Heart right ventricle (tissue), 16 donors: ENCODE results near the gene MTHFD1L. TPM values are rescaled to one million over a fixed set of nuclear protein-coding genes. Genes with fewer than 3 reads are reported as not detected.

Source experiments
- ATAC-seq, 8 donors: fragments of 200-7000 bp; cut with Tn5 transposase; one replicate each; pipeline ENCODE4 v1.9.1; 2020; ENCODE audit warnings: mild to moderate bottlenecking in 8 of 8, moderate library complexity in 8 of 8, moderate number of reproducible peaks in 1 of 8
- DNase-seq, 2 donors: peaks; one replicate each; pipeline ENCODE4 v3.0.0-alpha.2; 2020
- H3K27ac ChIP-seq, 10 donors: fragments of 200-600 bp; sonication (generic) in 2 of 10; one replicate each; pipeline versions ENCODE4 v1.5.0 to v1.8.0; 2020 to 2022; ENCODE audit warnings: mild to moderate bottlenecking in 3 of 10
- H3K27me3 ChIP-seq, 7 donors: fragments of 200-600 bp; one replicate each; pipeline ENCODE4 v1.8.0; 2021 to 2022; ENCODE audit warnings: mild to moderate bottlenecking in 2 of 7
- H3K36me3 ChIP-seq, 9 donors: fragments of 200-600 bp; sonication (generic) in 1 of 9; one replicate each; pipeline versions ENCODE4 v1.5.0 to v1.8.0; 2020 to 2022; ENCODE audit warnings: mild to moderate bottlenecking in 2 of 9
- H3K4me1 ChIP-seq, 9 donors: fragments of 200-600 bp; sonication (generic) in 1 of 9; one replicate each; pipeline versions ENCODE4 v1.5.0 to v1.8.0; 2020 to 2022; ENCODE audit warnings: mild to moderate bottlenecking in 4 of 9
- H3K4me3 ChIP-seq, 10 donors: fragments of 200-600 bp; sonication (generic) in 2 of 10; one replicate each; pipeline versions ENCODE4 v1.5.0 to v1.8.0; 2020 to 2022; ENCODE audit warnings: mild to moderate bottlenecking in 7 of 10, moderate library complexity in 2 of 10
- H3K9me3 ChIP-seq, 11 donors: fragments of 200-600 bp in 10 of 11; sonication (generic) in 2 of 11; one replicate each; pipeline versions ENCODE4 v1.5.0 to v1.8.0; 2013 to 2022; ENCODE audit warnings: mild to moderate bottlenecking in 2 of 11, control low read depth in 1 of 11, moderate library complexity in 1 of 11
- WGBS, 2 donors: extraction: QIAGEN DNeasy Blood & Tissue Kit; methylation state at CpG; one replicate each; pipeline ENCODE4 v1.1.7; 2013; ENCODE audit warnings: inconsistent platforms in 1 of 2; 5-methylcytosine and 5-hydroxymethylcytosine counted together
- intact Hi-C, 10 donors: fragments of 100-400 bp; cut with DNase I; formaldehyde crosslinking; loops; one replicate each; pipeline versions ENCODE4 v1.11.1 to v1.14.2; 2022
- polyA plus RNA-seq, 2 donors: library from polyadenylated mRNA; stranded (reverse); fragments of 200-250 nt; gene quantifications; one replicate each; pipeline ENCODE4 v1.2.3, GENCODE V29; 2013
- total RNA-seq, 10 donors: library from RNA; stranded (reverse); fragmentation: NEBNext Ultra II Directional in 3 of 10; extraction: Animal tissue kit (Norgen Biotek cat#: 25700) in 3 of 10; gene quantifications; one replicate each; pipeline versions ENCODE4 v1.2.1 to v1.2.4, GENCODE V29; 2021 to 2023
- TF ChIP-seq, protein P1 (sequence below), 9 donors: fragments of 200-600 bp; sonication (generic) in 2 of 9; IDR thresholded peaks; one replicate each; pipeline versions ENCODE4 v1.5.0 to v1.8.0; 2021 to 2022; ENCODE audit warnings: antibody characterized with exemption in 9 of 9, mild to moderate bottlenecking in 5 of 9, moderate library complexity in 1 of 9
- donor health status: Arrhythmogenic right ventricular cardiomyopathy.
- donor health status: ischemic (EF 13 %, LVEDD 7.1; RV severe dilation, severe dysfunction).
- donor health status: healthy with polysubstance abuse.
- donor health status: DM: no; HTN: yes; CAD: no.
- donor health status: DM: no; HTN: no; CAD: no.
- donor health status: ischemic (EF 25% LVEDD 6.9; RV normal size, moderate dysfunction).
- donor health status: ischemic (EF 25% LVEDD 5.7; RV mildly dilated, moderate dysfunction).
- donor health status: healthy.
- donor health status: DM: yes; HTN: yes; CAD: no.
- donor health status: Ischemic cardiomyopathy.
- donor health status: ischemic (EF 35%, LVEDD 5.7; RV mildly dilated, moderate dysfunction).
- donor health status: nonischemic (EF 11% LVEDD 7.7; RV severe dilation, severe dysfunction).
- donor health status: DM: yes; HTN: yes; CAD: no.
- donor health status: PGD.
- donor health status: ischemic (EF 29% LVEDD 5.4; RV normal size, mild dysfunction).
- donor health status: nonischemic (EF 23%, LVEDD 6.1; RV moderate dilation, normal function).

MTHFD1L gene
- total and polyA plus RNA-seq, 12 donors, result 1.2 to 10.8 (median 3.8) TPM

DNA sequence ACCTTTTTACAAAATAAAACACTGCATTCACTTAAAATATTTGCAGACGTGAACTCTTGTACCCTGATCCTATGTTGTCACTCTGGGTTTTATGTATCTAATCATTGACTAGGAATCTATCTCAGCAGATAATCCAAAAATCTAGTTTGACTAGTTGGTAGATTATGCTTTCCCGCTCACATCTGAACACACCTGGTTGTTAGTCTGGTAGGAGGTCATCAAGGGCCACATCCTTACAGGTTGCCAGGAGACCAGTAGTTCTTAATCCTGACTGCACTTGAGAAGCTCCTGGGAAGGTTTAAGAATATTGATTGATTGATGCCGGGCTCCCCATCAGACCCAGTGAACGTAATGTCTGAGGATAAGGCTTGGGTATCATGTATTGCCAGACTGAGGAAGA lies 104.4 kb downstream of the MTHFD1L start:
- DNase-seq (no peak), ATAC-seq (no peak)
- intact Hi-C loops, result no loop called here
- Histone ChIP-seq H3K36me3 (peaks cover 0 to 24% (median 0%) of the 10 kb centered on the region in 9 donors), H3K27me3 (no peaks in the 10 kb centered on the region), H3K9me3 (peaks cover 0 to 14% (median 0%) of the 10 kb centered on the region in 11 donors), H3K4me1 (no peaks in the 10 kb centered on the region), H3K4me3 (no peak overlapping the region), H3K27ac (no peak overlapping the region)
- TF ChIP-seq, protein P1, sequence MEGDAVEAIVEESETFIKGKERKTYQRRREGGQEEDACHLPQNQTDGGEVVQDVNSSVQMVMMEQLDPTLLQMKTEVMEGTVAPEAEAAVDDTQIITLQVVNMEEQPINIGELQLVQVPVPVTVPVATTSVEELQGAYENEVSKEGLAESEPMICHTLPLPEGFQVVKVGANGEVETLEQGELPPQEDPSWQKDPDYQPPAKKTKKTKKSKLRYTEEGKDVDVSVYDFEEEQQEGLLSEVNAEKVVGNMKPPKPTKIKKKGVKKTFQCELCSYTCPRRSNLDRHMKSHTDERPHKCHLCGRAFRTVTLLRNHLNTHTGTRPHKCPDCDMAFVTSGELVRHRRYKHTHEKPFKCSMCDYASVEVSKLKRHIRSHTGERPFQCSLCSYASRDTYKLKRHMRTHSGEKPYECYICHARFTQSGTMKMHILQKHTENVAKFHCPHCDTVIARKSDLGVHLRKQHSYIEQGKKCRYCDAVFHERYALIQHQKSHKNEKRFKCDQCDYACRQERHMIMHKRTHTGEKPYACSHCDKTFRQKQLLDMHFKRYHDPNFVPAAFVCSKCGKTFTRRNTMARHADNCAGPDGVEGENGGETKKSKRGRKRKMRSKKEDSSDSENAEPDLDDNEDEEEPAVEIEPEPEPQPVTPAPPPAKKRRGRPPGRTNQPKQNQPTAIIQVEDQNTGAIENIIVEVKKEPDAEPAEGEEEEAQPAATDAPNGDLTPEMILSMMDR (IDR thresholded peaks at IDR 0.05), result no peak
- 97 to 98% methylated on average over 4 of the region's 4 CpGs for WGBS, 2 donors

DNA sequence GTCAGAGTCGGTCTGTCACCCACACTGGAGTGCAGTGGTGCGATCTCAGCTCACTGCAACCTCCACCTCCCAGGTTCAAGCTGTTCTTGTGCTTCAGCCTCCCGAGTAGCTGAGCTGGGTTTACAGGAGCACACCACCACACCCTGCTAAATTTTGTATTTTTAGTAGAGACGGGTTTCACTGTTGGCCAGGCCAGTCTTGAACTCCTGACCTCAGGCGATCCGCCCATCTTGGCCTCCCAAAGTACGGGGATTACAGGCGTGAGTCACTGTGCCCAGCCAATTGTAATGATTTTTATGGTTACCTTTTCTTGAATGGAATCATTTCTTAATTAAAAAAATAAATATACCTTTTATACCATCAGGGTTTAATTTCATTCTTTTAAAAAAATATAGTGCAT lies 105.7 kb downstream of the MTHFD1L start:
- ATAC-seq, result no peak
- DNase-seq, result no peak
- TF ChIP-seq, protein P1 (IDR thresholded peaks at IDR 0.05), result no peak
- H3K27ac ChIP-seq, result no peak overlapping the region
- no peaks in the 10 kb centered on the region for H3K4me1 ChIP-seq
- peaks cover 0 to 14% (median 0%) of the 10 kb centered on the region in 11 donors for H3K9me3 ChIP-seq
- H3K27me3 ChIP-seq, result no peaks in the 10 kb centered on the region
- WGBS, 2 donors, result 85 to 88% methylated on average over 8 of the region's 8 CpGs
- H3K36me3 ChIP-seq, result peaks cover 0 to 24% (median 0%) of the 10 kb centered on the region in 9 donors
- intact Hi-C loops, result no loop called here
- no peak overlapping the region for H3K4me3 ChIP-seq

DNA sequence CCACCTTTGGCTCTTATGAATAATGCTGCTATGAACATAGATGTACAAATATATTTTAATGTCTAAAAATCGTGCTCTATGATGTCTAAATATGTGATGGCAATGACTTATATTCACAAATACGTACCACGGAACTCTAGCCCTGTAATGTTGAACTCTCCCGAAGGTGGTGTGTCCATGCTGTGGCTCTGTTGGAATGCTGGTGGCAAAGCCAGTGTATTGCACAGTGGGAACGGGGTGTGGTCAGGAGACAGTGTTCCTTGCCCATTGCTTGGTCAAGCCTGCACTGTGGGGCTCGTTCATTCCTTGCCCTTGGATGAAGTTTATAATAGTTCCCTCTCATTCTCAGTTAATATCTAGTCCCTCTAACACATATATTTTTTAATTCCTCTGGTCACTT lies 109.6 kb downstream of the MTHFD1L start:
- WGBS, 2 donors, result 94 to 96% methylated on average over 6 of the region's 6 CpGs
- ATAC-seq (no peak), DNase-seq (no peak)
- TF ChIP-seq, protein P1 (IDR thresholded peaks at IDR 0.05), result no peak
- no peak overlapping the region for H3K27ac ChIP-seq
- peaks cover 0 to 14% (median 0%) of the 10 kb centered on the region in 11 donors for H3K9me3 ChIP-seq
- H3K4me1 ChIP-seq, result no peaks in the 10 kb centered on the region
- H3K36me3 ChIP-seq, result peaks cover 0 to 28% (median 0%) of the 10 kb centered on the region in 9 donors
- no peaks in the 10 kb centered on the region for H3K27me3 ChIP-seq
- no peak overlapping the region for H3K4me3 ChIP-seq
- intact Hi-C loops, result no loop called here

DNA sequence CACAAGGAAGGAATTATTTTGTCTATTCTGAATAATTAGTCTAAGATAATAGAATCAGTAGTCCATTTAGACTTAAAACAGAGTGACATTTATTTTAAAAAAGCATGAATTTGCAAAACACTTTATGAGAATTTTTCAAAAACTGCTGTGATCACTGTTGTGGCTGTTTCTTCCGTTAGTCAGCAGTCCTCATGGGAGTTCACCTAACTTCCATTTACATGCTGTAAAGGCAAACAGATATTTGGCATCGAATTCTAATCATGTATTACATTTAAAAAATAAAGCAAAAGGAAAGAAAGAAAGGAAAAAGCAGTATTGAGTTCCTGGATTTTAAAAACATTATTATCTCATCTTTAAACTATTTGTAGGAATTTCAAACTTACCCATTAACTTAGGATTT lies 111.8 kb downstream of the MTHFD1L start:
- H3K27me3 ChIP-seq, result no peaks in the 10 kb centered on the region
- H3K4me3 ChIP-seq, result no peak overlapping the region
- peaks cover 0 to 14% (median 0%) of the 10 kb centered on the region in 11 donors for H3K9me3 ChIP-seq
- 58 to 75% methylated on average over 2 of the region's 2 CpGs for WGBS, 2 donors
- peaks cover 0 to 18% (median 0%) of the 10 kb centered on the region in 9 donors for H3K4me1 ChIP-seq
- ATAC-seq (no peak), DNase-seq (no peak)
- intact Hi-C loops, result no loop called here
- peaks cover 0 to 22% (median 0%) of the 10 kb centered on the region in 9 donors for H3K36me3 ChIP-seq
- TF ChIP-seq, protein P1 (IDR thresholded peaks at IDR 0.05), result no peak
- no peak overlapping the region for H3K27ac ChIP-seq
